Liver (tissue), 9 donors: ENCODE measurements around the gene PLCD3. TPM values are rescaled to one million over a fixed set of nuclear protein-coding genes. Genes with fewer than 3 reads are reported as not detected.

Experiments
- DNase-seq: peaks from one replicate; pipeline ENCODE4 v3.0.0-alpha.2; 2017; ENCODE audit warnings: low spot score
- H3K27ac ChIP-seq, 2 donors: one replicate each; pipeline ENCODE4 v1.7.0; 2013; ENCODE audit warnings: inconsistent platforms in 2 of 2, low read length in 2 of 2, control low read depth in 1 of 2, low read depth in 1 of 2, mild to moderate bottlenecking in 1 of 2
- H3K27me3 ChIP-seq, 4 donors: one replicate each; pipeline versions ENCODE4 v1.6.1 to v1.7.0; 2013; ENCODE audit warnings: low read length in 3 of 4, inconsistent platforms in 1 of 4, mild to moderate bottlenecking in 1 of 4, moderate library complexity in 1 of 4; ENCODE audit not compliant: control insufficient read depth in 4 of 4, insufficient read depth in 4 of 4
- H3K36me3 ChIP-seq, 4 donors: one replicate each; pipeline versions ENCODE4 v1.6.1 to v1.7.0; 2013; ENCODE audit warnings: low read length in 3 of 4, mild to moderate bottlenecking in 3 of 4, low read depth in 1 of 4, moderate library complexity in 1 of 4; ENCODE audit not compliant: control insufficient read depth in 4 of 4, insufficient read depth in 3 of 4
- H3K4me1 ChIP-seq, 4 donors: one replicate each; pipeline versions ENCODE4 v1.6.1 to v1.7.0; 2013; ENCODE audit warnings: low read length in 3 of 4, mild to moderate bottlenecking in 3 of 4, moderate library complexity in 1 of 4; ENCODE audit not compliant: control insufficient read depth in 4 of 4, insufficient read depth in 4 of 4
- H3K4me3 ChIP-seq, 3 donors: one replicate each; pipeline versions ENCODE4 v1.6.1 to v1.7.0; 2013; ENCODE audit warnings: low read length in 3 of 3, control low read depth in 1 of 3, low read depth in 1 of 3, mild to moderate bottlenecking in 1 of 3
- H3K9ac ChIP-seq, 2 donors: one replicate each; pipeline ENCODE4 v1.7.0; 2013; ENCODE audit warnings: low read length in 2 of 2, mild to moderate bottlenecking in 2 of 2, moderate library complexity in 2 of 2, control low read depth in 1 of 2, low read depth in 1 of 2
- H3K9me3 ChIP-seq, 4 donors: one replicate each; pipeline versions ENCODE4 v1.6.1 to v1.7.0; 2013; ENCODE audit warnings: low read length in 3 of 4; ENCODE audit not compliant: control insufficient read depth in 4 of 4
- EGR1 ChIP-seq, 2 donors: IDR thresholded peaks; 2 replicates each; pipeline ENCODE4 v1.6.1; 2016 to 2018; ENCODE audit warnings: antibody characterized with exemption in 2 of 2, low read depth in 2 of 2
- FOXA1 ChIP-seq: IDR thresholded peaks from 2 replicates; pipeline ENCODE4 v1.6.1; 2016; ENCODE audit warnings: antibody characterized with exemption
- FOXA2 ChIP-seq: IDR thresholded peaks from 2 replicates; pipeline ENCODE4 v1.6.1; 2016; ENCODE audit warnings: antibody characterized with exemption
- GABPA ChIP-seq, 2 donors: IDR thresholded peaks in 1 of 2; conservative IDR thresholded peaks in 1 of 2; 2 replicates each; pipeline ENCODE4 v1.6.1; 2016; ENCODE audit warnings: antibody characterized with exemption in 2 of 2, mild to moderate bottlenecking in 1 of 2, moderate library complexity in 1 of 2
- HNF4A ChIP-seq, 2 donors: conservative IDR thresholded peaks; 2 replicates each; pipeline ENCODE4 v1.6.1; 2016; ENCODE audit warnings: antibody characterized with exemption in 2 of 2, mild to moderate bottlenecking in 2 of 2
- JUND ChIP-seq, 2 donors: IDR thresholded peaks; 2 replicates each; pipeline ENCODE4 v1.6.1; 2016; ENCODE audit warnings: antibody characterized with exemption in 2 of 2
- NR2F2 ChIP-seq: IDR thresholded peaks from 2 replicates; pipeline ENCODE4 v1.6.1; 2016; ENCODE audit warnings: antibody characterized with exemption
- RAD21 ChIP-seq, 2 donors: IDR thresholded peaks; 2 replicates each; pipeline ENCODE4 v1.6.1; 2016; ENCODE audit warnings: antibody characterized with exemption in 2 of 2, mild to moderate bottlenecking in 2 of 2
- RXRA ChIP-seq, 2 donors: IDR thresholded peaks; 2 replicates each; pipeline ENCODE4 v1.6.1; 2017 to 2018; ENCODE audit warnings: antibody characterized with exemption in 2 of 2, mild to moderate bottlenecking in 1 of 2
- SP1 ChIP-seq: IDR thresholded peaks from 2 replicates; pipeline ENCODE4 v1.6.1; 2018; ENCODE audit warnings: antibody characterized with exemption, mild to moderate bottlenecking
- WGBS: extraction: QIAGEN DNeasy Blood & Tissue Kit; methylation state at CpG from one replicate; pipeline ENCODE4 v1.1.7; 2013; 5-methylcytosine and 5-hydroxymethylcytosine counted together
- polyA plus RNA-seq, 2 donors: library from polyadenylated mRNA; stranded (reverse) in 1 of 2; unstranded in 1 of 2; fragments of 200-250 nt in 1 of 2; fragments of >200 nt in 1 of 2; fragmentation: Nextera tagmentation in 1 of 2; extraction: Ambion mirVana in 1 of 2; gene quantifications; one replicate each; pipeline versions ENCODE4 v1.2.1 to v1.2.3, GENCODE V29; 2013 to 2015
- total RNA-seq, 2 donors: library from RNA; depleted of rRNA; stranded (reverse); fragments of >200 nt; gene quantifications; one replicate each; pipeline ENCODE4 v1.2.3, GENCODE V29; 2014
- TF ChIP-seq, protein P1 (sequence below): IDR thresholded peaks from 2 replicates; pipeline ENCODE4 v1.6.1; 2016; ENCODE audit warnings: antibody characterized with exemption, mild to moderate bottlenecking
- TF ChIP-seq, protein P2 (sequence below): IDR thresholded peaks from 2 replicates; pipeline ENCODE4 v1.6.1; 2016; ENCODE audit warnings: antibody characterized with exemption
- TF ChIP-seq, protein P3 (sequence below): IDR thresholded peaks from 2 replicates; pipeline ENCODE4 v1.6.1; 2016; ENCODE audit warnings: antibody characterized with exemption
- TF ChIP-seq, protein P4 (sequence below): fragments of 150-350 bp; IDR thresholded peaks from 2 replicates; pipeline ENCODE4 v1.5.1; 2017; ENCODE audit warnings: improper control_type of control experiment, low read depth, low read length; ENCODE audit not compliant: missing input control
- donor health status: healthy.
- donor health status: healthy.
- donor health status: healthy.
- donor health status: healthy.
- donor health status: healthy.

The PLCD3 gene
- total and polyA plus RNA-seq, 4 donors = 0.28 to 2.3 (median 1.4) TPM

DNA sequence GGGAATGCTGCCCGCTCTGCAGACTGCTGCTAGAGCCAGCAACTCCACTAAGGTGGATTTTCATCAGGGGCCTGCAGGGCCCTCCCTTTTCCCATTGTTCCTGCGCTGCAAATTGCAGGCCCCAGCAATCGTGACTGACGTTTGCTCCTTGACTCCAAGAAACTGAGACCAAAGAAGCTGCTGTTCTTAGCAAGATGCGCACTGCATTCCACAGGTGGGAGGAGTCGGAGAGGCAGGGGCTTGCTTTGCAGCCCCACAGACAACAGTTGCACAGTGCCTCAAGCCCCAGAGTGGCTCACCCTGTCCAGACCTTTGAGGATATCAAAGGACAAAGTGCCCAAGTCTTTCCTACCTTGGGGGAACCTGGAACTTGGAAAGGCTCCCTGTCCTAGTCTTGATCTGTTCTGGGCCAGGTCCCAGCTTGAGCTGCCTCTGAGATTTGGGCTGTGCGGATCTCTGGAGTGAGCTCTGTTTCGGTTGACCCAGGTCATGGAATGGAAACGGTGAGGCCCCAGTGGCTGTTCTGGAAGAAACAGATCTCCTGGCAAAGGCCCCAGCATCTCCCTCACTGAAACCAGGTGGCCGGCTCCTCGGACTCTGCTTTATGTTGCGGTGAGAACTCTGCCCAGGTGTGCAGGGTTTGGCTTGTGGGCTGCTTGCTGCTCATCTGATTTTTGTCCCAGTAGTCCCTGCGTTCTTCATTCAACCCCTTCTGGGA lies 24.9 kb downstream of the PLCD3 start:
- Histone ChIP-seq H3K9me3 (no peaks in the 10 kb centered on the region), H3K4me3 (no peak overlapping the region), H3K4me1 (no peaks in the 10 kb centered on the region), H3K36me3 (peaks cover 15 to 58% (median 42%) of the 10 kb centered on the region in 4 donors), H3K27ac (no peak overlapping the region), H3K27me3 (no peaks in the 10 kb centered on the region), H3K9ac (no peak overlapping the region)
- WGBS = 90% methylated on average over 13 of the region's 13 CpGs
- TF ChIP-seq, protein P1, sequence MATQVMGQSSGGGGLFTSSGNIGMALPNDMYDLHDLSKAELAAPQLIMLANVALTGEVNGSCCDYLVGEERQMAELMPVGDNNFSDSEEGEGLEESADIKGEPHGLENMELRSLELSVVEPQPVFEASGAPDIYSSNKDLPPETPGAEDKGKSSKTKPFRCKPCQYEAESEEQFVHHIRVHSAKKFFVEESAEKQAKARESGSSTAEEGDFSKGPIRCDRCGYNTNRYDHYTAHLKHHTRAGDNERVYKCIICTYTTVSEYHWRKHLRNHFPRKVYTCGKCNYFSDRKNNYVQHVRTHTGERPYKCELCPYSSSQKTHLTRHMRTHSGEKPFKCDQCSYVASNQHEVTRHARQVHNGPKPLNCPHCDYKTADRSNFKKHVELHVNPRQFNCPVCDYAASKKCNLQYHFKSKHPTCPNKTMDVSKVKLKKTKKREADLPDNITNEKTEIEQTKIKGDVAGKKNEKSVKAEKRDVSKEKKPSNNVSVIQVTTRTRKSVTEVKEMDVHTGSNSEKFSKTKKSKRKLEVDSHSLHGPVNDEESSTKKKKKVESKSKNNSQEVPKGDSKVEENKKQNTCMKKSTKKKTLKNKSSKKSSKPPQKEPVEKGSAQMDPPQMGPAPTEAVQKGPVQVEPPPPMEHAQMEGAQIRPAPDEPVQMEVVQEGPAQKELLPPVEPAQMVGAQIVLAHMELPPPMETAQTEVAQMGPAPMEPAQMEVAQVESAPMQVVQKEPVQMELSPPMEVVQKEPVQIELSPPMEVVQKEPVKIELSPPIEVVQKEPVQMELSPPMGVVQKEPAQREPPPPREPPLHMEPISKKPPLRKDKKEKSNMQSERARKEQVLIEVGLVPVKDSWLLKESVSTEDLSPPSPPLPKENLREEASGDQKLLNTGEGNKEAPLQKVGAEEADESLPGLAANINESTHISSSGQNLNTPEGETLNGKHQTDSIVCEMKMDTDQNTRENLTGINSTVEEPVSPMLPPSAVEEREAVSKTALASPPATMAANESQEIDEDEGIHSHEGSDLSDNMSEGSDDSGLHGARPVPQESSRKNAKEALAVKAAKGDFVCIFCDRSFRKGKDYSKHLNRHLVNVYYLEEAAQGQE = no peak
- TF ChIP-seq FOXA2 = no peak
- TF ChIP-seq SP1 = no peak
- TF ChIP-seq RXRA (IDR thresholded peaks at IDR 0.05) = no peak
- TF ChIP-seq NR2F2 = no peak
- TF ChIP-seq, protein P2, sequence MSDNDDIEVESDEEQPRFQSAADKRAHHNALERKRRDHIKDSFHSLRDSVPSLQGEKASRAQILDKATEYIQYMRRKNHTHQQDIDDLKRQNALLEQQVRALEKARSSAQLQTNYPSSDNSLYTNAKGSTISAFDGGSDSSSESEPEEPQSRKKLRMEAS = no peak
- TF ChIP-seq GABPA (IDR thresholded peaks at IDR 0.05 in 1 of 2, conservative IDR thresholded peaks at IDR 0.05 in 1 of 2) = no peak
- no peak for TF ChIP-seq EGR1 (IDR thresholded peaks at IDR 0.05; ENCODE audit: low read depth in 2 of 2)
- no peak for TF ChIP-seq FOXA1
- TF ChIP-seq, protein P3, sequence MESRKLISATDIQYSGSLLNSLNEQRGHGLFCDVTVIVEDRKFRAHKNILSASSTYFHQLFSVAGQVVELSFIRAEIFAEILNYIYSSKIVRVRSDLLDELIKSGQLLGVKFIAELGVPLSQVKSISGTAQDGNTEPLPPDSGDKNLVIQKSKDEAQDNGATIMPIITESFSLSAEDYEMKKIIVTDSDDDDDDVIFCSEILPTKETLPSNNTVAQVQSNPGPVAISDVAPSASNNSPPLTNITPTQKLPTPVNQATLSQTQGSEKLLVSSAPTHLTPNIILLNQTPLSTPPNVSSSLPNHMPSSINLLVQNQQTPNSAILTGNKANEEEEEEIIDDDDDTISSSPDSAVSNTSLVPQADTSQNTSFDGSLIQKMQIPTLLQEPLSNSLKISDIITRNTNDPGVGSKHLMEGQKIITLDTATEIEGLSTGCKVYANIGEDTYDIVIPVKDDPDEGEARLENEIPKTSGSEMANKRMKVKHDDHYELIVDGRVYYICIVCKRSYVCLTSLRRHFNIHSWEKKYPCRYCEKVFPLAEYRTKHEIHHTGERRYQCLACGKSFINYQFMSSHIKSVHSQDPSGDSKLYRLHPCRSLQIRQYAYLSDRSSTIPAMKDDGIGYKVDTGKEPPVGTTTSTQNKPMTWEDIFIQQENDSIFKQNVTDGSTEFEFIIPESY = no peak
- TF ChIP-seq, protein P4, sequence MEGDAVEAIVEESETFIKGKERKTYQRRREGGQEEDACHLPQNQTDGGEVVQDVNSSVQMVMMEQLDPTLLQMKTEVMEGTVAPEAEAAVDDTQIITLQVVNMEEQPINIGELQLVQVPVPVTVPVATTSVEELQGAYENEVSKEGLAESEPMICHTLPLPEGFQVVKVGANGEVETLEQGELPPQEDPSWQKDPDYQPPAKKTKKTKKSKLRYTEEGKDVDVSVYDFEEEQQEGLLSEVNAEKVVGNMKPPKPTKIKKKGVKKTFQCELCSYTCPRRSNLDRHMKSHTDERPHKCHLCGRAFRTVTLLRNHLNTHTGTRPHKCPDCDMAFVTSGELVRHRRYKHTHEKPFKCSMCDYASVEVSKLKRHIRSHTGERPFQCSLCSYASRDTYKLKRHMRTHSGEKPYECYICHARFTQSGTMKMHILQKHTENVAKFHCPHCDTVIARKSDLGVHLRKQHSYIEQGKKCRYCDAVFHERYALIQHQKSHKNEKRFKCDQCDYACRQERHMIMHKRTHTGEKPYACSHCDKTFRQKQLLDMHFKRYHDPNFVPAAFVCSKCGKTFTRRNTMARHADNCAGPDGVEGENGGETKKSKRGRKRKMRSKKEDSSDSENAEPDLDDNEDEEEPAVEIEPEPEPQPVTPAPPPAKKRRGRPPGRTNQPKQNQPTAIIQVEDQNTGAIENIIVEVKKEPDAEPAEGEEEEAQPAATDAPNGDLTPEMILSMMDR = no peak
- TF ChIP-seq HNF4A (conservative IDR thresholded peaks at IDR 0.05) = no peak
- TF ChIP-seq RAD21 (IDR thresholded peaks at IDR 0.05) = no peak
- no peak for DNase-seq

DNA sequence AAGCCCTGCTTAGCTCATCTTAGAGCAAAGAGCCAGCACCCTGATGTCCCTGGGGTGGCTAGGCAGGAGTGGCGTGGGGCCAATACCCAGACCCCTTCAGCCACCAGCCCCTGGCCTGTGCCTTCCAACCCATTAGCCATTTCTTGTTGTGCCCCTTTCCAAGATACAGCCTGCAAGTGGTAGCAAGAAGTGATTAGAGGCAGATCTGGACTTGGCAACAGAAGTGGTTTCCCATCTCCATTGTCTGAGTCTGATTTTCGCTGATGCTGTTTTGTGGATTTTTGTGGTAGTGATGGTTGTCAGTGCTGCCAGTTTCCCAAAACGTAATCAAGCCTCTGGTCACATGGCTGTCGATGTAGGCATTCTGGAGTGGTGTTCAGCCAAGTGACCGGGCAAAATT lies 25.7 kb downstream of the PLCD3 start:
- no peak for TF ChIP-seq RAD21 (IDR thresholded peaks at IDR 0.05)
- TF ChIP-seq, protein P4 = no peak
- TF ChIP-seq HNF4A (conservative IDR thresholded peaks at IDR 0.05) = no peak
- TF ChIP-seq RXRA (IDR thresholded peaks at IDR 0.05) = no peak
- TF ChIP-seq, protein P3 = no peak
- TF ChIP-seq, protein P2 = no peak
- TF ChIP-seq JUND (IDR thresholded peaks at IDR 0.05) = no peak
- 84% methylated on average over 5 of the region's 5 CpGs for WGBS
- no peak overlapping the region for H3K4me3 ChIP-seq
- H3K4me1 ChIP-seq = no peaks in the 10 kb centered on the region
- no peaks in the 10 kb centered on the region for H3K9me3 ChIP-seq
- H3K36me3 ChIP-seq = peaks cover 16 to 66% (median 50%) of the 10 kb centered on the region in 4 donors
- no peak overlapping the region for H3K9ac ChIP-seq
- no peaks in the 10 kb centered on the region for H3K27me3 ChIP-seq
- no peak overlapping the region for H3K27ac ChIP-seq
- no peak for DNase-seq
